PFSK-1 (cell line): ENCODE measurements around the gene TRIM6.

Experiments
- POLR2AphosphoS5 ChIP-seq: IDR thresholded peaks from 2 replicates; pipeline ENCODE4 v1.6.1; 2012; ENCODE audit warnings: low read depth, mild to moderate bottlenecking, control low read depth, low read length, moderate library complexity
- TAF1 ChIP-seq: IDR thresholded peaks from 2 replicates; pipeline ENCODE4 v1.6.1; 2012; ENCODE audit warnings: low read length, control low read depth, borderline replicate concordance; ENCODE audit not compliant: insufficient read depth
- TF ChIP-seq, protein P1 (sequence below), 2 experiments: IDR thresholded peaks; 2 replicates each; pipeline versions ENCODE4 v1.6.1 to v1.8.0; 2011 to 2012; ENCODE audit warnings: low read depth in 2 of 2, low read length in 2 of 2, control low read depth in 1 of 2, inconsistent platforms in 1 of 2, mild to moderate bottlenecking in 1 of 2, moderate library complexity in 1 of 2; ENCODE audit not compliant: insufficient read depth in 1 of 2

DNA sequence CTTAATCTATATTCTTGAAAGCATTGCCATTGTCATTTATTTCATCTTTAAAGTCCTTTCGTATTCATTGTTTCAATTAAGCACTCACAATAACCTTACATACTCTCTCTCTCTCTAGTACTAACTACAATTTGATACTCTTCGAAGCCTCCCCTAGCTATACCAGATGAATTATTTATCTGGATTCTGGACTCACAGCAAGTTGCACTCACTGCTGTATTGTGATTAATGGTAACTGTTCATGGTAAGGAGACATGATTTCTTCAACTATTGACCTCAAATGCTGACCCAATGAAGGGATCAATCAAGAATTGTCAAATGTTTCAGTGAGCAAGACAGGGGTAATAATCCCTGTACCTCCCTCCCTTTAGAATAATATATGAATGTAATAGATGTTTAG, 21.8 kb upstream of the TRIM6 start:
- TF ChIP-seq, protein P1, sequence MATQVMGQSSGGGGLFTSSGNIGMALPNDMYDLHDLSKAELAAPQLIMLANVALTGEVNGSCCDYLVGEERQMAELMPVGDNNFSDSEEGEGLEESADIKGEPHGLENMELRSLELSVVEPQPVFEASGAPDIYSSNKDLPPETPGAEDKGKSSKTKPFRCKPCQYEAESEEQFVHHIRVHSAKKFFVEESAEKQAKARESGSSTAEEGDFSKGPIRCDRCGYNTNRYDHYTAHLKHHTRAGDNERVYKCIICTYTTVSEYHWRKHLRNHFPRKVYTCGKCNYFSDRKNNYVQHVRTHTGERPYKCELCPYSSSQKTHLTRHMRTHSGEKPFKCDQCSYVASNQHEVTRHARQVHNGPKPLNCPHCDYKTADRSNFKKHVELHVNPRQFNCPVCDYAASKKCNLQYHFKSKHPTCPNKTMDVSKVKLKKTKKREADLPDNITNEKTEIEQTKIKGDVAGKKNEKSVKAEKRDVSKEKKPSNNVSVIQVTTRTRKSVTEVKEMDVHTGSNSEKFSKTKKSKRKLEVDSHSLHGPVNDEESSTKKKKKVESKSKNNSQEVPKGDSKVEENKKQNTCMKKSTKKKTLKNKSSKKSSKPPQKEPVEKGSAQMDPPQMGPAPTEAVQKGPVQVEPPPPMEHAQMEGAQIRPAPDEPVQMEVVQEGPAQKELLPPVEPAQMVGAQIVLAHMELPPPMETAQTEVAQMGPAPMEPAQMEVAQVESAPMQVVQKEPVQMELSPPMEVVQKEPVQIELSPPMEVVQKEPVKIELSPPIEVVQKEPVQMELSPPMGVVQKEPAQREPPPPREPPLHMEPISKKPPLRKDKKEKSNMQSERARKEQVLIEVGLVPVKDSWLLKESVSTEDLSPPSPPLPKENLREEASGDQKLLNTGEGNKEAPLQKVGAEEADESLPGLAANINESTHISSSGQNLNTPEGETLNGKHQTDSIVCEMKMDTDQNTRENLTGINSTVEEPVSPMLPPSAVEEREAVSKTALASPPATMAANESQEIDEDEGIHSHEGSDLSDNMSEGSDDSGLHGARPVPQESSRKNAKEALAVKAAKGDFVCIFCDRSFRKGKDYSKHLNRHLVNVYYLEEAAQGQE (IDR thresholded peaks at IDR 0.05; ENCODE audit: insufficient read depth in 1 of 2, low read depth in 2 of 2, low read length in 2 of 2), result no peak
- TF ChIP-seq POLR2AphosphoS5 (no peak), TAF1 (no peak)
